Ectodermal cell (in vitro differentiated cells): ENCODE data around the gene NXPH1.

ENCODE experiments used
- H3K27ac ChIP-seq: 2 replicates; pipeline ENCODE4 v1.7.0; 2013; ENCODE audit warnings: mild to moderate bottlenecking, low read depth, low read length; ENCODE audit not compliant: insufficient read depth, poor library complexity, severe bottlenecking
- H3K27me3 ChIP-seq: 2 replicates; pipeline ENCODE4 v1.7.0; 2013; ENCODE audit warnings: mild to moderate bottlenecking, low read length; ENCODE audit not compliant: insufficient read depth, control insufficient read depth, poor library complexity, severe bottlenecking
- H3K36me3 ChIP-seq: one replicate; pipeline ENCODE4 v1.7.0; 2013; ENCODE audit warnings: low read length; ENCODE audit not compliant: control insufficient read depth, insufficient read depth
- H3K4me1 ChIP-seq: one replicate; pipeline ENCODE4 v1.7.0; 2013; ENCODE audit warnings: low read length; ENCODE audit not compliant: control insufficient read depth, insufficient read depth
- H3K4me3 ChIP-seq: 2 replicates; pipeline ENCODE4 v1.7.0; 2013; ENCODE audit warnings: low read depth, low read length, control low read depth; ENCODE audit not compliant: insufficient read depth
- H3K9me3 ChIP-seq: 2 replicates; pipeline ENCODE4 v1.7.0; 2013; ENCODE audit warnings: mild to moderate bottlenecking, low read length, moderate library complexity; ENCODE audit not compliant: control insufficient read depth
- WGBS, 2 experiments: methylation state at CpG; one replicate each; pipeline ENCODE4 v1.1.7; 2013; ENCODE audit warnings: missing lambda C conversion rate in 2 of 2; 5-methylcytosine and 5-hydroxymethylcytosine counted together

NXPH1 gene

DNA sequence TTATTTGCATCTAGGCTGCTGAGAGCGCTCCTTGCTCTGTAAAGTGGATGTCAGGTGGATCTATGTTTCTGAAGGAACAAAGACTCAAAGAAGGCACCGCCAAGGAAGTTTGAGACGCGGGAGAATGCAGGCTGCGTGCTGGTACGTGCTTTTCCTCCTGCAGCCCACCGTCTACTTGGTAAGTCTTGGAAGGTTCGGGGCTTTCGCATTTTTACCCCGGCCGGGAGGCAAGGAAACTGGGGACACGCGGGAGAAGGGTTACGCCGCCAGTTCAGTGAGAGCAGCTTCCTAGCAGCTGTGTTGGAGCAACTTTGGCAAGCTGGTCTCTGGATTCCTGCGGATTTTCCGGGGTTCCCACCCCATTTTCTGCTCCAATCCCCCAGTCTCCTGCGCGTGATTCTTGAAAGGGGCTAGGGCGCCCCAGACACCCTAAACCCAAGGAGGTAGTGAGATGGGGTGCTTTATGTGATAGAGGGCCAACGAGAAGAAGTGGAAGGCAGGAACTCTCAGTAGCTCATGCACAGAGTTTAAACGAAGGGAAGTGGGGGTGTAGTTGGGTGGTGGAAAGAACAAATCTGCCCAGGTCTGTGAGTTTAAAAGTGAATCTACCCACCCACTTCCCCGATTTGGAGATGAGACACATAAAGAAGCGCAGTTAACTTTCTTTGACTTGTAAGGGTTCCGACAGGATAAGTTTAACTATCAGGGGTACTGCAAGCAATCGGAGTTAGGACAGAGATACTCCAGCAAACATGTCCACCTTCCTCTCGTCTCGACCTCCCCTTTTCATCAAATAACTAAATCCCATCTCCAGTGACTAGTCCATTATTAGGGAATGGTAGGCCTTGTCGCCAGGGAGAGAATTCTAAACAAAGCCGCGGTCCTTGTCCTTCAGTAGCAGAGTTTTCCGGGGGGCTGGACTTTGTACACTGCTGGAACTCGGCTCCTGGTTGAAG lies 2.5 kb downstream of the NXPH1 start:
- peaks cover 100% of the 10 kb centered on the region for H3K27me3 ChIP-seq
- WGBS, 2 experiments, result 19 to 22% methylated on average over 33 of the region's 33 CpGs
- H3K27ac ChIP-seq, result no peak overlapping the region
- H3K4me1 ChIP-seq, result peaks cover 8% of the 10 kb centered on the region
- H3K9me3 ChIP-seq, result no peaks in the 10 kb centered on the region
- H3K4me3 ChIP-seq, result no peak overlapping the region
- no peaks in the 10 kb centered on the region for H3K36me3 ChIP-seq

DNA sequence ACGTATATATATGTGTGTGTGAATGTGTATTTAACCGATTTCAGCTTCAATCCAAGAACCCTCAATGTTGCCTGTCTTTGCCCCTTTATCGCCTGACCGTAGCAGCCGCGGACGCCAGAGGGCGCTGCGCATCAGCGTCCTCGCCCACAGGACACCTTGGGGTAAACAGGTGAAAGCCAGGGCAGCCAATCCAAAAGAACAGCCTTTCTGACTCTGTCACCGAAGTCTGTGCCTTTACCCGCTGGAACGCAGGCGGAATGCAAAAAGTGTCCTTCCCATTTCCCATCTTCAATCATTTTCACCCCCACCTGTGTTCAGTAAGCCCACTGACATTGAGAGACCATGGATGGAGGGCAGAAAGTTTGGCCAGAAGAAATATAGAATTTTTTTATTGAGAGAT lies 3.6 kb downstream of the NXPH1 start:
- 0 to 2% methylated on average over 15 of the region's 15 CpGs for WGBS, 2 experiments

GRCh38 chr7:8437606-8438005 lies 4.2 kb downstream of the NXPH1 start:
- Histone ChIP-seq H3K27ac (no peak overlapping the region), H3K4me3 (no peak overlapping the region), H3K9me3 (no peaks in the 10 kb centered on the region), H3K4me1 (peaks cover 19% of the 10 kb centered on the region), H3K36me3 (no peaks in the 10 kb centered on the region), H3K27me3 (peaks cover 100% of the 10 kb centered on the region)
- 18 to 22% methylated on average over 8 of the region's 8 CpGs for WGBS, 2 experiments

More for the DNA sequence above, 3.6 kb downstream of the NXPH1 start:
- Histone ChIP-seq H3K27me3 (peaks cover 100% of the 10 kb centered on the region), H3K36me3 (no peaks in the 10 kb centered on the region), H3K4me1 (peaks cover 15% of the 10 kb centered on the region), H3K4me3 (no peak overlapping the region), H3K9me3 (no peaks in the 10 kb centered on the region), H3K27ac (no peak overlapping the region)

GRCh38 chr7:8440670-8441069 lies 7.3 kb downstream of the NXPH1 start:
- H3K27ac ChIP-seq, result no peak overlapping the region
- H3K4me3 ChIP-seq, result no peak overlapping the region
- no peaks in the 10 kb centered on the region for H3K36me3 ChIP-seq
- peaks cover 19% of the 10 kb centered on the region for H3K4me1 ChIP-seq
- peaks cover 100% of the 10 kb centered on the region for H3K27me3 ChIP-seq
- no peaks in the 10 kb centered on the region for H3K9me3 ChIP-seq
- 20 to 23% methylated on average over 6 to 8 of the region's 8 CpGs for WGBS, 2 experiments

DNA sequence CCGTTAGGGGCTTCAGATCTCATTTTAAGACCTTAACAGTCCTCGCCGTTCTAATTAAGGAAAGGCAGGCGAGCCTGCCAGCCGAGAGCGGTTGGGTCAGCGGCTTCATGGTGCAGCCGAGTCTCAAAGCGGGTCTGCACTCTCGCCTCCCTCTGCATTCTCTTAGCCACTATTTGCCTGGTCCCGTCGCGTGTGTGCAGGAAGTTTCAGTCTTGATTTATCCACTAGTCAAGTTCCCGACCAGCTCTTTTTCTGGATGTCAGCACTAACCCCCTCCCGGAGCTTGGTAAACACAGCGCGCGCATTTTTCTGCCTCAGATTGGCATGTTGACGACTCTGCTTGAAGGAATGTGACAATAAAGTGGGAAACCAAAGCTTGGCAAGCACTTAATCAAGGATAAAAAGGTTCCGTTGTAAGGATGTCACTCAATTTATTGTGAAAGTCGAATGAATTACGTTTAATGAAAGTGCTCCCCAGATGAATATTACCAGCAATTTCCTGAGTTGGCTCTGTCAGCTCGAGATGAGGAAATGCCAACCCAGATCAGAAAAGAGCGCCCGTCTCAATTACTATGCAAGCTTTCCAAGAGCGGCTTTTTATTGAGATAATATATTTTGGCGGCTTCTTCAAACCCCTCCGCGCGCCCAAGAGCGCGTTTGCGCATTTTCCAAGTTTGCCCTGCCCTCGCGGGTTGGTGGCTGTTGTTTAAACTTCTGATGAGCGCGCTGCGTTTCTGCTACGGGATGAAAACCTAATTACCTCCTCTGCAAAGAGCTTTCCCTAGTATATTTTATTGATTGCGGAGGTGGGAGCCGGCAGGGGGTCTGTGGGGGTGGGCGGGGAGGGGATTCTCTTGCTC lies 7.9 kb downstream of the NXPH1 start:
- Histone ChIP-seq H3K27me3 (peaks cover 100% of the 10 kb centered on the region), H3K36me3 (no peaks in the 10 kb centered on the region), H3K9me3 (no peaks in the 10 kb centered on the region), H3K4me1 (peaks cover 19% of the 10 kb centered on the region), H3K27ac (no peak overlapping the region), H3K4me3 (no peak overlapping the region)
- WGBS, 2 experiments, result 0 to 1% methylated on average over 39 to 41 of the region's 42 CpGs

DNA sequence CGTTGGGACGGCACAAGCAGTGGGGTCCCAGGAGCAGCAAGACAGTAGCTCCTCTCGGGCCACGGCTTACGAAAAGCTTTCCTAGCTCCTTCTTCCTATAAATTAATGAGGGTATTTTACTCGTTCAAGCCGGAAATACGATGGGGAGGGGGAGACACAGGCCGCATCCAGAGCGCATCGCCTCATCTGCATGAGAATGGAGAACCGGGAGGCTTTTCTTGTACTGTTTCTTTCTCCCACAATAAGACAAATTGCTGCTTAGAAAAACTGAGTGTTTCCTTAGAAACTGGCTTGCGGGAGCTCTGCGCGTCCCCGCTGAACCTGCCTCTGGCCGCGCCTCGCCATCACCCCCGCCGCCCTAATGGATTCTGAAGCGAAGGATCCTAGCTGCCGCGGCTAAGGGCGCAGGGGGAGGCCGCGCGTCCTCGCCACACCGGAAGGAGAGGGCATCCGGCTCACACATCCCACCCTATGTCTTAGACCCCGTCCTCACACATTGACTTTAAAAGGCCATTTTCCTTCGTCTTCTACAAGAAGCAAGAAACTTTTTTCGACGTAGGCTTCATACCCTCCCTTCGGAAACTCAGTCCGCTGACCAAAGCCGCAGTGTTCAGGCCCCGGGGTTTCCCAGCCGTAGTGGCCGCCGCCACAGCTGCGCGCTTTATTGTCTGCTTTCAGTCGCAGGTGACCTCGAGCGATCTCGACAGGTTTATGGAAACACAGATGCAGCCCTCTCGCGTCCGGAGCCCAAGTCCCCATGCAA lies 8.8 kb downstream of the NXPH1 start:
- Histone ChIP-seq H3K27me3 (peaks cover 93% of the 10 kb centered on the region), H3K4me3 (peak overlapping the region; percentile 32), H3K9me3 (no peaks in the 10 kb centered on the region), H3K4me1 (peaks cover 19% of the 10 kb centered on the region), H3K36me3 (no peaks in the 10 kb centered on the region), H3K27ac (no peak overlapping the region)
- 0 to 1% methylated on average over 51 of the region's 51 CpGs for WGBS, 2 experiments

- Histone ChIP-seq H3K36me3 (no peaks in the 10 kb centered on the region), H3K27me3 (peaks cover 87% of the 10 kb centered on the region), H3K9me3 (no peaks in the 10 kb centered on the region), H3K27ac (no peak overlapping the region), H3K4me3 (peak overlapping the region; percentile 32), H3K4me1 (peaks cover 19% of the 10 kb centered on the region)
- WGBS, 2 experiments, result 0% methylated on average over 40 of the region's 40 CpGs
Measured at GRCh38 chr7:8442814-8443304, 9.4 kb downstream of the NXPH1 start.

DNA sequence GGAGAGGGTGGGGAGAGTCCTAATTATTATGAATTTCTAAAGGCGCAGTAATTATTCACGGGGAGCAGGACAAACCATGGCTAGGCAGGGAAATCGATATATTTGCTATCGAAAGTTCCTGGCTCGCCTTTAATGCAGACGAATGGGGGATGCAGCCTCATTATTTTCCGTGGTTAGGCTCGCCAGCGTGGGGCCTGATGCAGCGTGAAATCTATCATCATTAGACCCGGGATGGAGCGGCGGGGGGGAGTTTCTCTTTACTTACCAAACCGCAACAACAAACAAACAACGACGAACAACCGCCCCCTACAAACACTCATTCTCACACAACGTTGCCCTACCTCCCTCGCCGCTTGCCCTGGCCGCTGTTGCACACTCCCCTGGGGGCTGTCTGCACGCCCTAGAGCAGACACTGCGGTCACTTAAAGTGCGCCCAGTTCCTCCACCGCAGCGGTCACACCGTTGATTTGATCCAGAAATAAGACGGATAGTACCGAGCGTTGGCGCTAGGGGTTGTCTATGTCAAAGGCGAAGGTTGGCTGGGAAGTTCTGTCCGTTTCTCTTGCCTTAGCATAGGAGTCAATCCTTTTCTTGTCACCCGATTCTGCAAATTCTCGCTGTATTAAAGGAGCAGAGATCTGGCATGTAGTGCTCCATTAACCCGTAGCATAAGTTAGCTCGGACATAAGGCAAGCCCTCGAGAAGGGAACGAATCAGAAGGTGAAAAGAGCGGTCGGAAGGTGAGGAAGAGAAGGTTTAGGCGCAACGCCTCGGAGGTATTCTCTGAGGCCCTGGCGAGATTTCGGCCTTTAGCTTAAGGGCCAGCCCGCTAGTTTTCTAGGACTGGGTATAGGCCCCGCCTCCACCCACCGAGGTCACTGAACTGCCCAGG lies 10.4 kb downstream of the NXPH1 start:
- Histone ChIP-seq H3K27ac (no peak overlapping the region), H3K4me3 (peak overlapping the region; percentile 32), H3K36me3 (no peaks in the 10 kb centered on the region), H3K9me3 (no peaks in the 10 kb centered on the region), H3K27me3 (peaks cover 77% of the 10 kb centered on the region), H3K4me1 (peaks cover 19% of the 10 kb centered on the region)
- 3% methylated on average over 49 of the region's 49 CpGs for WGBS, 2 experiments

DNA sequence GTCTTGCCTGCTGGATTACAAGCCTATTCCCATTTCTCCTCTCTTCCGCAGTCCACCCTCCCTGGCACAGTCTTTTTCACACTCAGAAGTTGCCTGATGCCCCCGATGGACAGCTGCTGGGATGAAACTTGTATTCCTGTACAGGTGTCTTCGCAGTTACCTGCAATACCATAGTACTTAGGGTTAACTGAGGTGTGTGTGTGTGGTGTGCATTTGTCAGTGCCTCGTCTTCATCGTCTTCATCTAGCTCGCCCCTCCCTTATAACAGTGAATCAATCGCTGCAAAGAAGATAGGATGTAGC lies 11.0 kb downstream of the NXPH1 start:
- no peaks in the 10 kb centered on the region for H3K36me3 ChIP-seq
- peaks cover 71% of the 10 kb centered on the region for H3K27me3 ChIP-seq
- no peak overlapping the region for H3K4me3 ChIP-seq
- 50 to 55% methylated on average over 6 to 7 of the region's 7 CpGs for WGBS, 2 experiments
- H3K4me1 ChIP-seq, result peaks cover 19% of the 10 kb centered on the region
- no peaks in the 10 kb centered on the region for H3K9me3 ChIP-seq
- no peak overlapping the region for H3K27ac ChIP-seq
